ENCODE results near the gene TNFSF10.
A peak's percentile ranks its signal among the peaks of the same experiment; 100 is the strongest.
"Not testable (repeated sequence)": the region's sequence is repeated elsewhere in the genome, so short reads cannot be mapped to it uniquely, and the experiment has no call there.

TNFSF10 gene

GRCh38 chr3:172522871-172523818, at the start of gene TNFSF10:
TNFSF10 (minus strand) TSS chr3:172523430; CDS start chr3:172523384, 46 bp downstream.
- peak; percentile 74 for DNase-seq

GRCh38 chr3:172569128-172570008, 46.1 kb upstream of the TNFSF10 start:
- no peak for DNase-seq

GRCh38 chr3:172568701-172569100, 45.5 kb upstream of the TNFSF10 start:
- DNase-seq, result no peak

GRCh38 chr3:172566785-172567184, 43.6 kb upstream of the TNFSF10 start:
- DNase-seq, result not testable (repeated sequence)

- DNase-seq, result no peak
Observed at GRCh38 chr3:172564499-172564898, 41.3 kb upstream of the TNFSF10 start.

GRCh38 chr3:172562871-172563865, 39.9 kb upstream of the TNFSF10 start:
- DNase-seq, result peak; percentile 17

GRCh38 chr3:172561897-172562640, 38.8 kb upstream of the TNFSF10 start:
- DNase-seq, result no peak

GRCh38 chr3:172560586-172560985, 37.4 kb upstream of the TNFSF10 start:
- no peak for DNase-seq

GRCh38 chr3:172560026-172560425, 36.8 kb upstream of the TNFSF10 start:
- DNase-seq, result no peak

GRCh38 chr3:172559020-172559419, 35.8 kb upstream of the TNFSF10 start:
- no peak for DNase-seq

GRCh38 chr3:172557515-172558220, 34.4 kb upstream of the TNFSF10 start:
- DNase-seq, result no peak

GRCh38 chr3:172553526-172554252, 30.5 kb upstream of the TNFSF10 start:
- DNase-seq, result no peak

- DNase-seq, result no peak
Observed at GRCh38 chr3:172552607-172553006, 29.4 kb upstream of the TNFSF10 start.

- DNase-seq, result no peak
Observed at GRCh38 chr3:172551874-172552273, 28.6 kb upstream of the TNFSF10 start.

GRCh38 chr3:172550347-172550943, 27.2 kb upstream of the TNFSF10 start:
- peak; percentile 63 for DNase-seq

GRCh38 chr3:172549144-172549543, 25.9 kb upstream of the TNFSF10 start:
- DNase-seq, result no peak

GRCh38 chr3:172546628-172547214, 23.5 kb upstream of the TNFSF10 start:
- DNase-seq, result no peak

- no peak for DNase-seq
Observed at GRCh38 chr3:172546105-172546504, 22.9 kb upstream of the TNFSF10 start.

GRCh38 chr3:172544404-172544803, 21.2 kb upstream of the TNFSF10 start:
- DNase-seq, result no peak
